ENCODE data around the gene PMP22.

Gene PMP22

DNA sequence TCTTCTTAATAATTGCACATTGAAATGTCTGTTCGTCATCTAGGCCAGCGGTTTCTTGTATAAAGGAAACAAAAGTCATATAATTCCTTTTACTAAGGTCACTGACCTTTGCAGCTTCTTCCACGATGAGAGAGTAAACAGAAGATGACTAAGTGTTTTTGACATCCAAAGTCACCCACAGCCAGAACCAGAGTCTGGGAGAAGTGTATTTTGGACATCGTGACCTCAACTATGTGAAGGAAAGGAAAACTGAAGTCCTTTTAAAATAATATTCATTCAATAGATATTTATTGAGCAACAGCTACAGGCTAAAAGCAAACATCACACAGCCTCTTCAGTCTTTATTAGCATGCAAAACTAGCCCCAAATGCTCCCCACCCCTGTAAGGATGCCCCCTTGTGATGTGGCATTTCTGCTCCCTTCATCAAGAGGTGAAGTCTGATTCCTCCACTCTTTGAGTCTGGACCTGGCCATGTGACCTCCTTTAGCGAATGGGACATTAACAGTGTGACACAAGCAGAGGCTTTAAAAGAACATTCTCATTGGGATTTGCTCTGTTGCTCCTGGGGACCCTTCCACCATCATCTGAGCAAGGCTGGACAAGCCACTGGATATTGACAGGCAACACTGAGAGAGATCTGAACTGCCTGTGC is 8.1 kb upstream of the PMP22 start:
- no peak for DNase-seq (ENCODE audit: low read depth)

- no peak for DNase-seq (ENCODE audit: low read depth)
Observed at GRCh38 chr17:15271741-15272140, 6.6 kb upstream of the PMP22 start.

GRCh38 chr17:15270628-15271381 is 5.7 kb upstream of the PMP22 start:
- DNase-seq (ENCODE audit: low read depth): no peak

GRCh38 chr17:15269780-15270089 is 4.6 kb upstream of the PMP22 start:
- no peak for DNase-seq (ENCODE audit: low read depth)

DNA sequence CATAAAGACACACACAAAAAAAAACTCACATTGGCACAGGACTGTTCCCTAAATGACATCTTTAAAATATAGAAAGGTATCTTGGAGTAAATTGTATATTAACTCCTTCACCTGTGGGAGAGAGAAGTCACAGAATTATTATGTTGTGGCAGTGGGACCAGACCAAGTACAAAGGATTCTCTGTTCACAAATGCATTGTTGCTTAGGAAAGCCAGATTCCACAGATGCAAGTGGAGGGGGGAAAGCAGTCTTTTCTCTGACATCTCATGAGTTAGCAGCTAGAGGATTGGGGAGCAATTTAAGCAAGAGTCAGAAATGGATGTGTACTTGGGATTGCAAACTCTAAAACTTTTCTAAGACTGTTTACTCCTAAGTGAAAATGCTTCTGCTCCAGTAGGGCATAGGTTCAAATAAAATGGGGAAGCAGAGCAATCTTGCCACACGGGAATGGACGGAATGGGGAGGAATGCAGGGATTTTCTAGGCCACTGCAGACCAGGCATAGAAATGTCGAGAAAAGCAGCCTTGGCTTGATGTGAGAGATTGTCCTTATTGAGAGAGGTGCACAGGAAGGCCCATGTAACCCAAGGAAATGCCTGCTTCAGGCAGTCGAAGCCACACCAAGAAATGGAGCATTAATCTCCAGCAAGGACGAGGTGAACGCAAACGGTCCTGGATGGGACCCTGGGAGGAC is 4.1 kb upstream of the PMP22 start:
- DNase-seq (ENCODE audit: low read depth): no peak

GRCh38 chr17:15268461-15268860 is 3.3 kb upstream of the PMP22 start:
- DNase-seq (ENCODE audit: low read depth): no peak

- no peak for DNase-seq (ENCODE audit: low read depth)
Observed at GRCh38 chr17:15267996-15268395, 2.9 kb upstream of the PMP22 start.

- DNase-seq (ENCODE audit: low read depth): no peak
Observed at GRCh38 chr17:15266325-15267125, 1.4 kb upstream of the PMP22 start.

DNA sequence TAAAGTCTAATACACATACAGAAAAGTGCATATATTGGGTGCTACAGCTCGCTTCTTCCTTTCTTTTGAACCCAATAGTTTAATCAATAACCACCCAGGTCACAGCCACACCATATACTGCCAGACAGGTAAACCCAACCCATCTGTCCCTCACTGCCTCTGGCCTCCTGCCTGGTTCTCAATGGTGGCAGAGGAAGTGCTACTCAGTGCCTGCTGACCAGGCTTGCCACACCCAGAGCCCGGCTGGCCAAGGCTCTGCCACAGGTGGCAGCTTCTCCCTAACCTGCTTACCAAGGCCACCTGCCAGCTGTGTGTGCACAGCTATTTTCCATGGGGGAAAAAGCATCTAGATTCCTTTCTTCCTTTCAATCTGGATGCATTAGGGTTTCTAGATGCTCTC is 584 bp downstream of the PMP22 start:
- no peak for DNase-seq (ENCODE audit: low read depth)

DNA sequence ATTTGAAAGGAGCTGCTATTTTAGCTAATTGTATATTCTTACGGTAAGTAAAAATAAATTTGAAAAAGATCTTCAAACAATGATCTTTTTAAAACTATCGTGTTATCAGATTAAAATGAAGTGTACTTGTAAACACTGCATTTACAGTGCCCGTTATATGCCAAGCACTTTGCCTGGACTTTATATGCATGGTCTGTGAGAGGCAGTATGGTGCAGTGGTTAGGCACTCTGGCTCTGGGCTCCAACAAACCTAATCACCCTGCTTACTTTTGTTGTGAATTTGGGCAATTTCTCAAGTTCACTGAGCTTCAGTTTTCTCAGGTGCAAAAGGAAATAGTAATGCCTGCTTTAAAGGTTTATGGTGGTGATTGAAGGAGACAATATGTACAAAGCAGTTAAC is 1.4 kb downstream of the PMP22 start:
- no peak for DNase-seq (ENCODE audit: low read depth)

DNA sequence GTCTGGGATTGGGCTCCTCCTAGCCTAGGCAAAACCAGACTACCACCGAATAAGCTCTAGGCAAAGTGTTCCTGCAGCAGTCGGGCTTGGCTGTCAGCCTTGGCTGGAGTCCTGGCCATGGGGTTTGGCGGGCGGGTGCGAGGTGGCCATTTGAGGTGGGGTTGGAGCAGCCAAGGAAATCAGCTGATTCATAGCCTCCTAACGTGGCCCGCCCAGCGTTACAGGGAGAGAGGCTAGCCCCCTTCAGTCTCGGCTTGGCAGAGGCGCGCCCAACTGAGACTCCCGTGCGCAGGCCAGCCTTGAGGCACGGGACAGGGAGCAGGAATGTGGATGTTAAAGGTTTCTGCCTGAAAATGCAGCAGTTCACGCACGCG is 1.9 kb downstream of the PMP22 start:
- DNase-seq (ENCODE audit: low read depth): no peak

DNA sequence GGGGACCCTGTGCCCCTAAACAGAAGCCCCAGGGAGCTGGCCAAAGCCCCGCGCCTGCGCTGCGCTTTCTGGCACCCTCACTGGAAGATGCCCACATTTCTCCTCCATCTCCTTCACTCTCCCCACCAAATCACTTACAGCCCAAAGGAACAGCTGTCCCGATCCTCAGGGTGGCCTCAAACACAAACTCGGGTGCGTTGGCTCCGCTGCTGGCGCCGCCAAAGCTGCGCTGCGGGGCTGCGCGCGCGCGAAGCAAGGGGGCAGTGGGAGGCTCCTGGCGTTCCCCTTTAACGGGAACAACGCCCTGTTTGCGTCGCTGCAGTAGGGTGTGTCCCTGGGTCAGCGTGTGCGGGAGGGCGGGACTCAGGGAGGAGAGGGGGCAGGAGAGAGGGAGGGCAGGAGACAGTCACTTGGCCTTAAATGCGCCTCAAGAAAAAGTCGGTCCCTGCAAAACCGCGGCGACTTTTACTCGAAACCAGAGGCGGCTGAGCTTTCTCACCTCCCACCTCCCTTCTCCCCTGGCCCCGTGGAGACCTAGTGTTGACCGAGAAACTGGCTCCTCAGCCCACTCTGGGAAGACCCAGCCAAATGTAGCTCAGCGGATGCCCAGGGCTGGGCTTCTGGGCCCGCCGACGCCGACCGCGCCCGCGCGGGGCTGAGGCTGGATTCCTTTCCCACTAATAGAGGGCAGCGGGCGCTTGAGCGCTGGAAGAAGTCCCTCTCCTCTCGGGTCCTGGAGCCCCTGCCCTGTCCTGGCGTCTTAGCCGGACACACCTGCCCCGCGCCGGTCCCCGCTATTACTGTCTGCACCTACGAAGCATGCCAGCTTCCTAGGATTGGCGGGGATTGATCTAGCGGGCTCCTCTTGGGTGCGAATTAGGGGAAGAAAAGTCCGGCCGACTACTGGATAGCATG is 2.6 kb downstream of the PMP22 start:
- no peak for DNase-seq (ENCODE audit: low read depth)

DNA sequence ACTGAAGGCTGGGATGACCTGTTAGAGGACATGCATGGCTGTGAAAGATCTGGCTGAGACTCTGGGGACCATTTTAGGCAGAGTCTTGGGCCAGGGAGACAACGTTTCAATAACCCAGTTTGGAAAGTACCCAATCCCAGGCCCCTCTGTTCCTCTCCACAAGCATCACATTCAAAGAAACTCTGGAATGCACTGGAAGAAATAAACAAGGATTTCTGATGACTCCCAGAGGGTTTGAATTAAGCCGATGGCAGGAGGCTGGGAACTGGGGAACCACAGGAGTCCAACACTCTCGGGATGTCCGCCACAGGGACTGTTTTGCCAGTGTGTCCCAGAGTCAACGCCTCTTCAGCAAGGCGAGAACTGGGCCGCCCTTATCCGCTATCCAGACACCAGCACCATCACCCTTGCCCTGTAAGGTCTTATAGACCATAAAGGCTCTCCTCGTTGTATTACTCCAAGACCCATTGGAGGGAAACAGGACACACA is 3.3 kb downstream of the PMP22 start:
- no peak for DNase-seq (ENCODE audit: low read depth)

GRCh38 chr17:15261258-15261801 is 3.8 kb downstream of the PMP22 start:
- DNase-seq (ENCODE audit: low read depth): no peak

DNA sequence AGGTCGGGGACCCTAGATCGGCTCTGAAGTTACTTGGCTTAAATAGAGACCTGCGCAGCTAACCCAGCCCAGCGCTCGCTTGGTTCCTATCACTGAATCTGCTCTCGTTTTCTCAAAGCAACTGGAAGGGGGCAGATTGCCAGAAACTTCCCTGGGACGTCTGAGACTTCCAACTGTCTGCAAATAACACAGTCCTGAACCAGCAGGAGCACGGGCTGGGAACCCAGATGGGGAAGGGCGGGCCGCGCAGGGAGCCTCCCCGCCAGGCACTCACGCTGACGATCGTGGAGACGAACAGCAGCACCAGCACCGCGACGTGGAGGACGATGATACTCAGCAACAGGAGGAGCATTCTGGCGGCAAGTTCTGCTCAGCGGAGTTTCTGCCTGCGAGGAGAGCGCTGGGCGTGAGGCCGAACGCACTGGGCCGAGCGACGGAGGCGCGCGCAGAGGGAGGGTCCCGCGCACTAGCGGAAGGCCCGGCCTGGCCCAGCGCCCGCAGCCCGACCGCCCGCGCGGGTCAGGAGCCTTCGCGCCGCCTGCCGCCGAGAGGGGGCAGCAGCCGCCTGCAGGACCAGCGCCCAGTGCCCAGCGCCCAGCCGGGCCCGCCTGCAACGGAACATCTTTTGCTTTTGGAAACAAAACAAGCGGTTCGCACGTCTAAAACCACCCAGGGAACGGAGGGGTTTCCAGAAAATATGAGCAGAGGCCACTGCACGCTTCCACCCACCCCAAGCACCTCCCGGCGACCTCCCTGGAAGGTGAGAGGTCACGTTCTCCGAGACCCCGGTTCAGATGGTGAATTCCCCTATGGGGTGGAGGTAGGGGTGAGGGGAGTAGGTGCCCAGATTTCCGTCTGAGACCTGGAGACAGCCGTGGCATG is 4.5 kb downstream of the PMP22 start:
- DNase-seq (ENCODE audit: low read depth): peak; percentile 67

DNA sequence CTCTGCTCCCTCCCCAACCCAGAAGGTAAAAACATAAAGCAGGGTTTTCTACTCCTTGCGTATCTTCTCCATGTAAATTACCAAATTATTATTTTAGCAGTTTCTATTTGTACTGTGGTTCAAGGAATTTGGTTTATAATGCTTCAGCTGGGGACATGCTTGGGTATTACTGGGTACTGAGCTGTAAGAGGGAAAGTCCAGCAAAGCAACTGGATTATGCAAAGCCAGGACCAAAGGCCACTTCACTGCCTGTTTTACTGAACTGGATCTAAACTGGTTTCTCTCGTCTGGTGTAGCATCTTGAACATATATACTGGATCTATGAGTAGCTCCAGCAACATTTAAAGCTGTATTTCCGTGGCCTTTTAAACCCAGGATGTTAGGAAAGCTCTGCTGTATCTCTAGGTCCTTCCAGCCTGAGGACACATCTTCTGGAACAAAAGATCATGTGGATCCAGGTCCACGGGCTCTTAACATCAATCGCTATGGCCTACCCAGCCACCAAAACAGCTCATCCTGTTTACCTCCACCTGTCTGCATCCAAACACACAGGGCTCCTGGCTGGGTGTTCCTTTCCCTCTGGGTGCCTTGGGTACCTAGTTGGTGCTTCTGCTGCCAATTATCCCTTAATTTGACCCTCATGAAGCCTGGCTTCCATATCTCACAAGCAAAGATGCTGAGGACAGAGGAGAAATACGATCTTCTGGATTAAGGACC is 7.2 kb downstream of the PMP22 start:
- DNase-seq (ENCODE audit: low read depth): no peak

GRCh38 chr17:15257258-15257788 is 7.8 kb downstream of the PMP22 start:
- DNase-seq (ENCODE audit: low read depth): peak; percentile 67

- DNase-seq (ENCODE audit: low read depth): no peak
Observed at GRCh38 chr17:15256689-15257088, 8.4 kb downstream of the PMP22 start.
